K562 (cell line): ENCODE results near the gene NFATC2. TPM values are rescaled to one million over a fixed set of nuclear protein-coding genes. Genes with fewer than 3 reads are reported as not detected.

Source experiments
- CBFA2T2 ChIP-seq: fragments of 450-650 bp; conservative IDR thresholded peaks from 2 replicates; pipeline ENCODE4 v1.6.1; 2017; ENCODE audit warnings: mild to moderate bottlenecking
- DMBX1 ChIP-seq: fragments of 250-450 bp; sonication (Bioruptor Pico); IDR thresholded peaks from 2 replicates; pipeline ENCODE4 v1.8.0; 2022; ENCODE audit warnings: inconsistent platforms, mild to moderate bottlenecking, moderate library complexity, borderline replicate concordance
- HIVEP1 ChIP-seq: fragments of 250-450 bp; sonication (Bioruptor Pico); IDR thresholded peaks from 2 replicates; pipeline ENCODE4 v1.4.0; 2020; ENCODE audit warnings: mild to moderate bottlenecking
- KLF10 ChIP-seq: fragments of 250-450 bp; sonication (Bioruptor Pico); IDR thresholded peaks from 2 replicates; pipeline ENCODE4 v1.6.1; 2021; ENCODE audit warnings: matching md5 sums
- MTA1 ChIP-seq: fragments of 450-650 bp; IDR thresholded peaks from 2 replicates; pipeline ENCODE4 v1.6.1; 2017; ENCODE audit warnings: borderline replicate concordance
- POLR2AphosphoS5 ChIP-seq: IDR thresholded peaks from 2 replicates; pipeline ENCODE4 v1.6.1; 2011; ENCODE audit warnings: mild to moderate bottlenecking, low read depth, low read length, moderate library complexity; ENCODE audit not compliant: control insufficient read depth, insufficient read depth
- RAD51 ChIP-seq: fragments of 450-650 bp; IDR thresholded peaks from 2 replicates; pipeline ENCODE4 v1.7.1; 2016; ENCODE audit warnings: low read depth, mild to moderate bottlenecking, borderline replicate concordance
- YBX1 ChIP-seq: fragments of 450-650 bp; IDR thresholded peaks from 2 replicates; pipeline ENCODE4 v1.7.1; 2016; ENCODE audit warnings: mild to moderate bottlenecking
- ZNF174 ChIP-seq: fragments of 250-450 bp; sonication (Bioruptor Pico); IDR thresholded peaks from 2 replicates; pipeline ENCODE4 v1.4.0; 2020; ENCODE audit warnings: mild to moderate bottlenecking
- polyA plus RNA-seq, 8 experiments: library from polyadenylated mRNA; depleted of rRNA in 4 of 8; stranded (reverse) in 5 of 8; unstranded in 3 of 8; fragments of >200 nt; fragmentation: Nextera tagmentation in 2 of 8; fragmentation: Illumina TruSeq in 1 of 8; extraction: Ambion mirVana in 2 of 8; extraction: Trizol in 1 of 8; gene quantifications; 2 replicates each; pipeline versions ENCODE4 v1.2.1 to v1.2.3, GENCODE V29; 2011 to 2014; ENCODE audit warnings: inconsistent platforms in 1 of 8, missing spikeins in 1 of 8
- total RNA-seq, 7 experiments: library from RNA; depleted of rRNA in 6 of 7; stranded (reverse); fragments of >200 nt in 6 of 7; fragmentation: Illumina TruSeq in 2 of 7; extraction: Trizol in 2 of 7; gene quantifications; 2 replicates each; pipeline versions ENCODE4 v1.2.1 to v1.2.3, GENCODE V29; 2011 to 2021; ENCODE audit warnings: low replicate concordance in 1 of 7
- TF ChIP-seq, protein P1 (sequence below): sonication (generic); formaldehyde crosslinking; IDR thresholded peaks from 2 replicates; pipeline ENCODE4 v1.8.0; 2023; ENCODE audit warnings: missing genetic modification reagents, mild to moderate bottlenecking, borderline replicate concordance
- TF ChIP-seq, protein P2 (sequence below): fragments of 250-450 bp; sonication (Bioruptor Pico); IDR thresholded peaks from 2 replicates; pipeline ENCODE4 v1.9.0; 2021; ENCODE audit warnings: mild to moderate bottlenecking
- TF ChIP-seq, protein P3 (sequence below): fragments of 250-450 bp; sonication (Bioruptor Pico); IDR thresholded peaks from 2 replicates; pipeline ENCODE4 v1.8.0; 2021; ENCODE audit warnings: moderate library complexity, mild to moderate bottlenecking, inconsistent platforms
- TF ChIP-seq, protein P4 (sequence below): fragments of 250-450 bp; sonication (Bioruptor Pico); IDR thresholded peaks from 2 replicates; pipeline ENCODE4 v1.8.0; 2021; ENCODE audit warnings: mild to moderate bottlenecking, moderate library complexity
- TF ChIP-seq, protein P5 (sequence below): sonication (generic); formaldehyde crosslinking; IDR thresholded peaks from 2 replicates; pipeline ENCODE4 v1.8.0; 2022; ENCODE audit warnings: mild to moderate bottlenecking, missing genetic modification reagents

The NFATC2 gene
- total and polyA plus RNA-seq, 9 of the 15 experiments (the other 6 are each of a cell fraction or from before 2014, with no cell fraction given) = 1.9 to 11.2 (median 3.0) TPM

DNA sequence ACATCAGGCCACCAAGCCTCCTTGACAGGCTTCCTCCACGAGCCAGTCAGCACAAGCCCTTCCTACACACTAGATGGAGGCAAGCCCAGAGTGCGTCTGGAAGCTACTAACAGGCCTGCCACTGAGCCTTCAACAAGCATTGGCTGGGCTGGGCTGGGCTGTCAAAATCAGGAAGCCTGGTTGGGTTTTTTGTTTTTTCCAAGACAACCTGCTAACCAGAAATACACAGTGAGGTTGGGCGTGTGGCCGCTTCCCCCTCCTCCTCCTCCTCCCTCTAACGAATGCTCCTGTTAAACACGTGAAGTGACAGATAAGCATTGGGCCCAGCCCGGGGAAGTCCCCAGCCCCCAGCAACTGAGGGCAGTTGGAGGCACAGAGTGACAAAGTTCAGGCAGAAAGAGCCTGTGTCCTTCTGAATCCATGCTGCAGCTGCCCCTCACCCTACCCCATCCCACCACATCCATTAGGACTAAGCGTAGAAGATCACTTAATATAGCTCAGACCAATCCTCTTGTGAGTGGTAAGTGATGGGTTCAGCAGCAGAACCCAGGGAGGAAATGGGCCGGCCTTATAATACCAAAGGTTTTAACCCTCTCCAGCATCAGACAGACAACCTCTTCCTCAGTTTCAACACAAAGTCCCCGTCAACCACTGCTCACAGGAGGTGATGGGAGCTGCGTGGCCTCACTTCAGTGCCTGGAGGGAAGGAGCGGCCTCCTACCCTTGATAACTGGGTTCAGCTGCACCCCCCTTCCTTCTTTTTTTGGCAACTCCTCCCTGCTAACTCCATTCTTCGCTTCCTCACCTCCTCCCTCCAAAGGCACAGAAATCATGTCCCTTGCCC is 1.1 kb downstream of the NFATC2 start (continued):
- TF ChIP-seq, protein P1, sequence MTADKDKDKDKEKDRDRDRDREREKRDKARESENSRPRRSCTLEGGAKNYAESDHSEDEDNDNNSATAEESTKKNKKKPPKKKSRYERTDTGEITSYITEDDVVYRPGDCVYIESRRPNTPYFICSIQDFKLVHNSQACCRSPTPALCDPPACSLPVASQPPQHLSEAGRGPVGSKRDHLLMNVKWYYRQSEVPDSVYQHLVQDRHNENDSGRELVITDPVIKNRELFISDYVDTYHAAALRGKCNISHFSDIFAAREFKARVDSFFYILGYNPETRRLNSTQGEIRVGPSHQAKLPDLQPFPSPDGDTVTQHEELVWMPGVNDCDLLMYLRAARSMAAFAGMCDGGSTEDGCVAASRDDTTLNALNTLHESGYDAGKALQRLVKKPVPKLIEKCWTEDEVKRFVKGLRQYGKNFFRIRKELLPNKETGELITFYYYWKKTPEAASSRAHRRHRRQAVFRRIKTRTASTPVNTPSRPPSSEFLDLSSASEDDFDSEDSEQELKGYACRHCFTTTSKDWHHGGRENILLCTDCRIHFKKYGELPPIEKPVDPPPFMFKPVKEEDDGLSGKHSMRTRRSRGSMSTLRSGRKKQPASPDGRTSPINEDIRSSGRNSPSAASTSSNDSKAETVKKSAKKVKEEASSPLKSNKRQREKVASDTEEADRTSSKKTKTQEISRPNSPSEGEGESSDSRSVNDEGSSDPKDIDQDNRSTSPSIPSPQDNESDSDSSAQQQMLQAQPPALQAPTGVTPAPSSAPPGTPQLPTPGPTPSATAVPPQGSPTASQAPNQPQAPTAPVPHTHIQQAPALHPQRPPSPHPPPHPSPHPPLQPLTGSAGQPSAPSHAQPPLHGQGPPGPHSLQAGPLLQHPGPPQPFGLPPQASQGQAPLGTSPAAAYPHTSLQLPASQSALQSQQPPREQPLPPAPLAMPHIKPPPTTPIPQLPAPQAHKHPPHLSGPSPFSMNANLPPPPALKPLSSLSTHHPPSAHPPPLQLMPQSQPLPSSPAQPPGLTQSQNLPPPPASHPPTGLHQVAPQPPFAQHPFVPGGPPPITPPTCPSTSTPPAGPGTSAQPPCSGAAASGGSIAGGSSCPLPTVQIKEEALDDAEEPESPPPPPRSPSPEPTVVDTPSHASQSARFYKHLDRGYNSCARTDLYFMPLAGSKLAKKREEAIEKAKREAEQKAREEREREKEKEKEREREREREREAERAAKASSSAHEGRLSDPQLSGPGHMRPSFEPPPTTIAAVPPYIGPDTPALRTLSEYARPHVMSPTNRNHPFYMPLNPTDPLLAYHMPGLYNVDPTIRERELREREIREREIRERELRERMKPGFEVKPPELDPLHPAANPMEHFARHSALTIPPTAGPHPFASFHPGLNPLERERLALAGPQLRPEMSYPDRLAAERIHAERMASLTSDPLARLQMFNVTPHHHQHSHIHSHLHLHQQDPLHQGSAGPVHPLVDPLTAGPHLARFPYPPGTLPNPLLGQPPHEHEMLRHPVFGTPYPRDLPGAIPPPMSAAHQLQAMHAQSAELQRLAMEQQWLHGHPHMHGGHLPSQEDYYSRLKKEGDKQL (CRISPR knock-in tag) = no peak
- 0 out of 2 replicates have a peak, but pooled peaks have one; percentile 9 for TF ChIP-seq MTA1
- TF ChIP-seq, protein P2, sequence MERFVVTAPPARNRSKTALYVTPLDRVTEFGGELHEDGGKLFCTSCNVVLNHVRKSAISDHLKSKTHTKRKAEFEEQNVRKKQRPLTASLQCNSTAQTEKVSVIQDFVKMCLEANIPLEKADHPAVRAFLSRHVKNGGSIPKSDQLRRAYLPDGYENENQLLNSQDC = no peak
- TF ChIP-seq HIVEP1 (CRISPR knock-in tag) = no peak
- TF ChIP-seq, protein P3, sequence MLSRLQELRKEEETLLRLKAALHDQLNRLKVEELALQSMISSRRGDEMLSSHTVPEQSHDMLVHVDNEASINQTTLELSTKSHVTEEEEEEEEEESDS (CRISPR knock-in tag) = no peak
- TF ChIP-seq RAD51 = peak; percentile 49; the same call in 1 of the 2 replicates
- no peak for TF ChIP-seq ZNF174 (CRISPR knock-in tag)
- no peak for TF ChIP-seq YBX1
- no peak for TF ChIP-seq DMBX1 (CRISPR knock-in tag)
- TF ChIP-seq, protein P4, sequence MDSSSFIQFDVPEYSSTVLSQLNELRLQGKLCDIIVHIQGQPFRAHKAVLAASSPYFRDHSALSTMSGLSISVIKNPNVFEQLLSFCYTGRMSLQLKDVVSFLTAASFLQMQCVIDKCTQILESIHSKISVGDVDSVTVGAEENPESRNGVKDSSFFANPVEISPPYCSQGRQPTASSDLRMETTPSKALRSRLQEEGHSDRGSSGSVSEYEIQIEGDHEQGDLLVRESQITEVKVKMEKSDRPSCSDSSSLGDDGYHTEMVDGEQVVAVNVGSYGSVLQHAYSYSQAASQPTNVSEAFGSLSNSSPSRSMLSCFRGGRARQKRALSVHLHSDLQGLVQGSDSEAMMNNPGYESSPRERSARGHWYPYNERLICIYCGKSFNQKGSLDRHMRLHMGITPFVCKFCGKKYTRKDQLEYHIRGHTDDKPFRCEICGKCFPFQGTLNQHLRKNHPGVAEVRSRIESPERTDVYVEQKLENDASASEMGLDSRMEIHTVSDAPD (CRISPR knock-in tag) = no peak
- TF ChIP-seq, protein P5, sequence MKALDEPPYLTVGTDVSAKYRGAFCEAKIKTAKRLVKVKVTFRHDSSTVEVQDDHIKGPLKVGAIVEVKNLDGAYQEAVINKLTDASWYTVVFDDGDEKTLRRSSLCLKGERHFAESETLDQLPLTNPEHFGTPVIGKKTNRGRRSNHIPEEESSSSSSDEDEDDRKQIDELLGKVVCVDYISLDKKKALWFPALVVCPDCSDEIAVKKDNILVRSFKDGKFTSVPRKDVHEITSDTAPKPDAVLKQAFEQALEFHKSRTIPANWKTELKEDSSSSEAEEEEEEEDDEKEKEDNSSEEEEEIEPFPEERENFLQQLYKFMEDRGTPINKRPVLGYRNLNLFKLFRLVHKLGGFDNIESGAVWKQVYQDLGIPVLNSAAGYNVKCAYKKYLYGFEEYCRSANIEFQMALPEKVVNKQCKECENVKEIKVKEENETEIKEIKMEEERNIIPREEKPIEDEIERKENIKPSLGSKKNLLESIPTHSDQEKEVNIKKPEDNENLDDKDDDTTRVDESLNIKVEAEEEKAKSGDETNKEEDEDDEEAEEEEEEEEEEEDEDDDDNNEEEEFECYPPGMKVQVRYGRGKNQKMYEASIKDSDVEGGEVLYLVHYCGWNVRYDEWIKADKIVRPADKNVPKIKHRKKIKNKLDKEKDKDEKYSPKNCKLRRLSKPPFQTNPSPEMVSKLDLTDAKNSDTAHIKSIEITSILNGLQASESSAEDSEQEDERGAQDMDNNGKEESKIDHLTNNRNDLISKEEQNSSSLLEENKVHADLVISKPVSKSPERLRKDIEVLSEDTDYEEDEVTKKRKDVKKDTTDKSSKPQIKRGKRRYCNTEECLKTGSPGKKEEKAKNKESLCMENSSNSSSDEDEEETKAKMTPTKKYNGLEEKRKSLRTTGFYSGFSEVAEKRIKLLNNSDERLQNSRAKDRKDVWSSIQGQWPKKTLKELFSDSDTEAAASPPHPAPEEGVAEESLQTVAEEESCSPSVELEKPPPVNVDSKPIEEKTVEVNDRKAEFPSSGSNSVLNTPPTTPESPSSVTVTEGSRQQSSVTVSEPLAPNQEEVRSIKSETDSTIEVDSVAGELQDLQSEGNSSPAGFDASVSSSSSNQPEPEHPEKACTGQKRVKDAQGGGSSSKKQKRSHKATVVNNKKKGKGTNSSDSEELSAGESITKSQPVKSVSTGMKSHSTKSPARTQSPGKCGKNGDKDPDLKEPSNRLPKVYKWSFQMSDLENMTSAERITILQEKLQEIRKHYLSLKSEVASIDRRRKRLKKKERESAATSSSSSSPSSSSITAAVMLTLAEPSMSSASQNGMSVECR (CRISPR knock-in tag) = peak; percentile 61; the same call in 1 of the 2 replicates
- no peak for TF ChIP-seq KLF10 (CRISPR knock-in tag)
- peak; percentile 42; the same call in 1 of the 2 replicates for TF ChIP-seq CBFA2T2
- TF ChIP-seq POLR2AphosphoS5 = peak; percentile 43; the same call in 1 of the 2 replicates
